NCI-H2196 (cell line): Measurements from ENCODE around the gene PRKCE.
"Not testable (repeated sequence)": the region's sequence is repeated elsewhere in the genome, so short reads cannot be mapped to it uniquely, and the experiment has no call there.

Experiments
- DNase-seq: peaks from one replicate; lab custom pipeline; 2025; ENCODE audit not compliant: unreplicated experiment; lab: John Stamatoyannopoulos, UW

Gene PRKCE

DNA sequence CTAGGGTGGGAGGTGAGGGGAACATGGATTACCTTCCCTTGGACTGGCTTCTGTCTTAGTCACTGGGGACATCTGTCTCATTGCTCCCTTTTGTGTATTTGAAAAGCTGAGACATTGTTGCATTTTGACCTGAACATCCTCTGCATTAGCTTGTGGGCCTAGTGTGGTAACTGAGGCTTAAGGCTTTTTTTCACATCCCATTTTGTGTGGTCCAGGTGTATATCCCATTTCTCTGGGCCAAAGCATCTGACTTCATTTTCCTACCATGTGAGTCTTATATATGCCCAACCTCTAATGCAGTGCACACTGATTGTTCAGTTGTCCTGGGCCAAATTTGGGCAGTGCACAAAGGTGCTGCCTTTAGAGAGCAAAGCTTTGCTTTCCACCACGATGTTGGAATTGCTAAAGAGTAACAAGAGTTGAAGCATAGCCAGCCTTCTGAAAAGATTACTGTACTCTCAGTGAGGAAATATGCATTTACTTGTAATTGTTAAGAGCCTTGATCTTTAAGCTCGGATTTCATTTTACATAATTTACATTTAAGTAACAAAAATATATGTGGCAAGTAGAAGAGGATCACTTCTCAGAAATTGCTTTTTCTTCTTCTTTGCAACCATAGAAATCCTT, 13.3 kb downstream of the PRKCE start:
- no peak for DNase-seq

DNA sequence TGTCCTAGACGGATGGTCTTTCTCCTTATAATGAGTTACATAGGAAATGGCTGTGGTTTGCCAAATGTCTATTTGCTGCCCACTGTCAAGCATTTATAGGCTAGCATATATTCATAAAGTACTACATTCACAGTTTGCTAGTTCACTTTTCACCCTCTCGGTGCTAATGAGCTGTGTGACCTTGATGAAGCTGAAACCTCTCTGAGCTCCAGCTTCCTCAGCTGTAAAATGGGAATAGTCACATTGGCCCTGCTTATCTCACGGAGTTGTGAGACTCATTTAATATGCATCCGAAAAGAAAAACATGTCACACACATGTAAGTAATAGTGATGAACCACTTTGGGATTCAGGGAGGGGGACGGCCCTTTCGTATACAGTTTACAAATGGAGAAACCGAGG, 17.0 kb downstream of the PRKCE start:
- no peak for DNase-seq

DNA sequence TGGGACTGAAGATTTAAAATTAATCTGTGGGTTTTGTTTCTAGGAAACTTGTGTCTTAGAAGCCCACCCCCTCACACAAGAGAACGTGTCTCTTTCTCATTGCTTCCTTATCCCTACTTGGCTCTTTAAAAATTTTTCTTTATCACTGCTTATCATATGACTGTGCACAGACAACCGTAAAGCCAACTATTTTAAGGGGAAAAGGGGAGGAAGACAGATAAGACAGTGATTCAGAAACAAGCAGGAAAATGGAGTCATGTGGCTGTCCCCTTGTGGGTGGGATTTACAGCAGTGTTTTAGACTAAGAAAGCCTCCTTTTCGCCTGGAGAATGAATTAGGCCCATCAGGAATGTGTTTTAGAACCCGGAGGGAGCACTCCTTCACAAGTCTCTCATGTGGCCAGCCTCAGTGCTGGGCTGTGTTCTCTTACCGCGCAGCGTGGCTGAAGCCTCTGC, 17.6 kb downstream of the PRKCE start:
- DNase-seq: no peak

DNA sequence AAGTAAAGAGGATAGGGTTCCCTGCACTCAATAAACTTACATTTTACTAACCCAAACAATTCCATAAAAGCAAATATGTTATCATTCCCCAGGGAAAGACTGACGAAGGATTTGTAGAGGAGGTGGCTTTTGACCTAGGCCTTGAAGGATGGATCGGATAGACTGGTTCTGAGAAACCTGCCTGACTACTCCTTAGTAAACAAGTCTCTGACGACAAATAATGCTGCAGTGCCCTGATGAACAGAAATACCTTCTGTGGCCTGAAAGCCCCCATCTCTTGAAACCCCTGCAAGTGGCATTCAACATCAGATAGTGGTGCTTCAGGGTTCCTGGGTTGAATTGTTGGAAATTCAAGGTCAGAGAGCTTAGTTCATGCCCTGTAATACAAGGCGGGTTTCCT, 19.2 kb downstream of the PRKCE start:
- no peak for DNase-seq

DNA sequence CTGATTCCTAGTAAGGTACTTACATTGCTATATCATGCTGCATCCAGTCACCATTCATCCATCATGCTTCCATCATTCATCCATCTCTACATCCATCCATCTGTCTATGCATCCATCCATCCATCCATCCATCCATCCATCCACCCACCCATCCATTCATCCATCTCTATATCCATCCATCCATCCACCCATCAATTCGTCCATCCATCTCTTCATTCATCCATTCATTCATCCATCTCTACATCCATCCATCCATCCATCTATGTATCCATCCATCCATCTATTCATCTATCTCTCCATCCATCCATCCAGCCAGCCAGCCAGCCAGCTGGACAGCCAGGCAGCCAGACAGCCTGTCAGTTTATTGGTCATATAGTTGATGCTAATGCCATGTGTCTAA, 20.7 kb downstream of the PRKCE start:
- DNase-seq: no peak

DNA sequence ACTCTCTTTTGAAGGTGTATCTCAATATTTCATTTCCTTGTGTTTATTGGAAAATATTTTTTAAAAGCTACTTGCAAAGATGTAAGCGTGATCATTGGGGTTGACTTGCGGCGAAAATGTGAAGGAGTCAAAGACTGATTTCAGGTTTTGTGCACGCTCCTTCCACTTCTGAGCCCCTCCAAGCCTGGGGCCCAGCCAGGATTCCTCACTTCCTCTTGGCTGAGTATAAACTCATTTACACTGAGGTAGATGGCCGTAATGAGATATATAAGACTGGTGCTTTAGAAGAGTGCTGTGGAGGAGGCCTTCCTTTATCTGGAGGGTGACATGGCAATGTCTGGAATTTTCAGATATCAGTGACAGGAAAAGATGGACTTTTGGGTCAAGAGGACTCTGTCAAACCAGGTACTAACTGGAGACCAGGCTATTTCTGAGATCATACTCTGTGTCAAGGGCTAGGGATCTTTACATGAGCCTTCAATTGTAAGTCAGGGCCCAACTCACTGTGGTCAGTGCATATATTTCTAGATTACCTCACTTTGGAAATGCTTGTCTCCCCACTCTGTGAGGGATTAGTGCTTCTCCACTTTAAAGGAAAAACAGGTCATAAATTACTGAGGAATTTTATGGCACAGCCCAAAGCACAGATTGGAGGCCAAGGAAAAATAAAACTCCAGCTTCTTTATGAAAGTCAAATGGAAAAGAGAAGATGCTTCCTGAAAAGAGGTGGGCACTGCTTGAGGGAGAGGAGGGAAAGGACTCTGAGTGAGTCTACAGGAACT, 22.8 kb downstream of the PRKCE start:
- DNase-seq: no peak

DNA sequence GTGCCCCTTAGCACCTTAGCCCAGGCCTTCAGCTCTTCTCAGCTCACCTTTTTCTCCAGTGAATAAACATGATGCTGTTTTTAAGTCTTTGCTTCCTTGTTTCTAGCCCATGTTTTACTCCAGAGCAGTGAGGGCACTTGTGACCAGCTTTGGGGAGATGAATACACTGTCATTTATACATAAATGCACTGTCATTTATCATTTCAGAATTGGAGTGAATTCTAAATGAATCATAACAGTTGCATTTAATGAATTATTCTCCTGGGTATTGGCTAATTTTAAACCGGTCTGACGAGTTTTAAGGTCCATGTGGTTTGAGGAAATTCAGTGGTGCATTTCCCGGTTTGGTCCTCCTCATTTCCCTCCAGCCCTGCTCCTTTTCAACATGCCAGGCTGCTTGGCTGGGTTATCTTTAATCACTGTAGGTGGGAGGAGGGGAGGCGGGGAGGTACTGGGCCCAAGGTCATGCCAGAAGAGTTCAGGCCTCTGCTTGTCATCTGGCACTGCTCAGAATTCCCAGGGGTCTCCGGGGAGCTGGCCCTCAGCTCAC, 23.9 kb downstream of the PRKCE start:
- DNase-seq: peak; percentile 21

DNA sequence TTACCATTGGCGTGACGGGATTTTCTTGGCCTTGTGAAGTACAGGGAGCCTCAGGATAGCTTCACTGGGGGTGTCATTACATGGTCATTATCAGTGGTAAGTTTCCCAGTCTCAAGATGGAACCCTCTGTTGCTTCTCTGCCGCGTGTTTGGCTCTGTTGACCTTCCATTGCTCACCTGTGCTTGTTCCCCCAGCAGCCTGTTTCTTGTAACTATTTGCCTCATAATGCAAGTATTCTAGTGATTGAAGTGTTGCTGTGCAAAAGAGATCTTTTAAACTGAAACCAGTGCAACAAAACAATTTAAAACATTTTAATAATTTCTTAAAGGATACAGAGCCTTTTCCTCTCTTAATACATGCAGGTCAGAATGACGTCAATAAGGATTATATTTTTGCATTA, 24.6 kb downstream of the PRKCE start:
- no peak for DNase-seq

DNA sequence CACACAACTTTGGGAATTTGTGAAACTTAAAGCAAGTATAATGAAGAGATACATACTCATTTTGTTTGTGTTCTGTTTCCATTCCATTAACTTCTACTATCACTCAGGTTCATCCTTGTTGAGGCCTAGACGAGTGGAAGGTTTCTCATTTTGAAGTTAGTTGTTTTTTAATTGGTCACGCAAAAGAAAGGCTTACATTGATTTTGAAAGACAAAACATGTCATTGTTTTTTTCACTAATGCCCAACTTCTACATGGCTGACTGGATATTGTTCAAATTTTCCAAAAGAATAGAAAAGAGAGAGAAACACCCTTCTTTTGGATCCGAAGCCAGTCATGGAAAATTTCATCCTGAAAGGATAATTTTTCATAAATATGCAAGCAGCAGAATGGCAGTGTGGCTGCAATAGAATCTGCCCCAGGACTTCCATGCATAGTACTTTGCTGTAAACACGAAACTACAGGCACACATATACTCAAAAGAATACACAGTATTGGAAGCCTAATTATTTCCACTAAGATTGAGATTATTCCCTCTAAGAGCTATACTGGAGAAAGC, 27.4 kb downstream of the PRKCE start:
- DNase-seq: no peak

DNA sequence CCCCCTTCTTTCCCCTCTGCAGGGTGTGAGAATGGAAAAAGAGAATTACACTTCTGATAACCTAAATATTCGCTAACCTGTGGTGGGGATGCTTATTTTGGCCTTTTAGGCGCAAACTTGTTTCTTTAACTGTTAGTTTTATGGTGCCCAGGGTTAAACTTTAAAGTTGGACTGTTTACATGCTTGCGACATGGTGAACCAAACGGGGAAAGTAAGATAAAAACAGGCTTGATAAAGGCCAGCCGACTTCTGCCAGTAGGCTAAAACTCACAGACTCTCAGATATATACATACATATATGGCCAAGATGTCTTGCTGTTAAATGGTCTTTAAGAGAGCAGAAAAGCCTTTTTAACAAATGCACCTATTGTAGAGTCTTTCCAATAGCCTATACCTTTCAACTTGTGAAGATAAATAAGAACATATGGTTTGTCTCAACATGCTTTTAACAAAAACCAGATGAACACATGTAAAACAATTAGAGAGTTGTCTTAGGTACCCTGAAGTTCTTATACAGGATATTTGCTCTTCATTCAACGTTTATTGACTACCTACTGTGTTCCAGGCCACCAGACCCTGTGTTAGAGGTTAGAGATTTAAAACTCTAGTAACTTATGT, 29.0 kb downstream of the PRKCE start:
- no peak for DNase-seq

DNA sequence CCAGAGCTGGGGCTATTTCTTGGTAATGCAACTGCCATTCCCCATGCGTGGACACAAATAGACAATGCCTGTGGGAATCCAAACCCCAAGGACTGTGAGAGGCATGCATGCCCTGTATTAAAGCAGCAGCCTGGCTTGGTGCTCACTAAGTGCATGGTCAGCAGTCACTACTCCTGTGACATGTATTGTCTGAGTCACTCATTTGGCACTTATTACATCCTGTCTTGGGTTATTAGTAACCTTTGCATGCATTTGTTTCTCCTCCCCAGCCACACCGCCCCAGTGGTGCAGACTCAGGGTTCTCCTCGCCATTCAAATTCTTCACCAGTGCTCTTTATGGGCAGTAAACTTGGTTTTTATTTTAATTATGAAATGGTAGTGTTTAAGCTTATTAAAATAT, 30.2 kb downstream of the PRKCE start:
- DNase-seq: no peak

DNA sequence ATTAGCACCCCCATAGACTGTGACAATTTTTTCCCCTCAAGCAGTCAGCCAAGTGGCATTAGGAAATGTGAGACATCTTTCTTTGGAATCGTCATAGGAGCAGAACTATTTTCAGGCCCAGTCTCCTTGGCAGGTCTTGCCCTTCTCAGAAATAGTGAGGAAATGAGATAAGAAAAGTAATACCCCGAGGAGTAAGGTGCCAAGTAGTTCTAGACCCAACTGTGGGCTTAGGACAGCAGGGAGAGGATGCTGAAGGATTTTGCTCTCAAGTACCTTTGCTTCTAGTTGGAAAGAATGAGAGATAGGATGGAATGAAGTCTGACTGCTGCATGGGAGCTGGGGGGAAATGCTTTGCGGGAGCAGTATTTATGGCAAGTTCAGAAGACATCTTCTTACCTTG, 31.8 kb downstream of the PRKCE start:
- no peak for DNase-seq

DNA sequence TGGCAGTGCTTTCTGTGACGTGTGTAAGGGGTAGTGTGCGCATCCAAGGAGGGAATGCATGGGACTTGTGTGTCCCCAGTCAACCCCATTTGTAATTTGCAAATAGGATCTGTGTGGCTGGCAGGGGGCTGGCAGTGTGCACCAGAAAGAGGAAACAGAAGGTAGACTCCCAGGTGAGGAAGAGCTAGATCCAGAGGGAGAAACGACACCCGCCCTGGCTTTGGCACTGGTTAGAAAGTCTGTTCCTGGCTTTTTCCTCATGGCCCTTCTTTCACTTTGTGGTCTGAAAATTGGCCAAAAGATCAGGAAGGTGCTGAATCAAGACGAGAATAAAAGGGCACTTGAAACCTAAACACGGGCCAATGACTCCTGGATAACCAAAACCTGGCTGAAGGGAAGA, 33.3 kb downstream of the PRKCE start:
- peak; percentile 7 for DNase-seq

DNA sequence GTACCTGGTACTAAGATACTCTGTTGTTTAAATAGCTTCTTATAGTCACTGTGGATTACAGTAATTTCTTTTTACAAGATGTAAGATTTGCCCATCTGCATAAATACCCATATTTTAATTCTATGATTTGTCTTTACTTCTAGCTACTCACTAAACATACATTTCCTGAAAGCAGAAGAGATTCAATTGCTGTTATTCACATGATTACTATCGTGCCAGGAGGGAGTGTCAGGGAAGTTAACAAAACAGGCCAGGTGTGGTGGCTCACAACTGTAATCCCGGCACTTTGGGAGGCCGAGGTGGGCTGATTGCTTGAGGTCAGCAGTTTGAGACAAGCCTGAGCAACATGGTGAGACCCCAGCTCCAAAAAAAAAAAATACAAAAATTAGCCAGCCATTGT, 33.8 kb downstream of the PRKCE start:
- no peak for DNase-seq

DNA sequence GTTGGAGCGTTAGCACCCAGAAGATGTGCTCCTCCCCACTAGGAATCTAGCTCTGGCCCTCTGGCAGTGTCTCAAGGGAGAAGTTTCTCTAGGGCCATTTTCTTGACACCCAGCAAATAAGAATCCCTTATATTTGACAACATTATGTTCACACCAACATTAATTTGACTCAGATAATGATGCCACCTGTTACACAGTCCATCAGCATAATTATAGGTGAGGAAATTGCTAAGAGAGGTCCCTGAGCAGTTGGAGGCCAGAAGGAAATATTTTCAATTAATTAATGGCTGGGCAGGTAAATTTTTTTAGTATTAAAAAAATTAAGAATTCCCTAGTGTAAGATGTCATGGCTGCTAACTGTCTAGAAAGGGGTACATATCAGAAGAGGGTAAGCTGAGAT, 36.5 kb downstream of the PRKCE start:
- DNase-seq: no peak

DNA sequence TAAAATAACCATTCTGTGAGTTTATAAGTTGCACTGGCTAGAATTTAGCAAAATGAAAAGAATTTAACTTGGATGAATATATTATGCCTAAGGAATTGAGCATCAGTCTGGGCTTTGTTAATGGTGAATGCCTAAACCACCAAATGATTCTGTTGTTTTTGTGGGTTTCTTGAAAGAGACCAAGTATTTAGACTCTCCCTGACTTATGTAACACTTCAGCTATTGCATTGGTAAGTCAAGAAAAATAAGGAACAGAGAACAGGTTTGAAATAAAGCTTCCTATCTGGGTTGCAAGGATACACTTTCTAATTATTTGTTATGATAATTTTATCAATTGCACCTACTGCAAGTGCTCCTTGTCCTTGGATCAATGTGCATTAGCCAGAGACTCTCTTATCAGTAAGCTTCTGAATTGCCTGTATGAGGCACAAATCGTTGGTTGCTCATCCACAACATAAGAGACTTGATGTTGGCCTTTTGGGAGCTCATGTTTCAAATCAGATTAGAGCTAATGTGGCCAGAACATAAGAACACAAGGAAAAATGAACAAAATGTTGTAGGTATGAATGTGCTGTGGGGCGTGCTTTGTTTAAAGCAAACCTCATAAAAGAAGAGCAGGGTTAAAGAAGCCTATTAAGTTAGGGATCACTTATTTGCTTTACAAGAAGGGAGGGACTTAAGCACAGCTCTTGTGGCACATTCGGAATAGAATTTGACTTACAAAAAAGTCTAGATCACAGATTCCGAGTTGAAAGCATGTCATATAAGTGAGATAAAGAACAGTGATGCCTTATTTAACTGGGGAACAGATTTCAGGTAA, 37.2 kb downstream of the PRKCE start:
- no peak for DNase-seq

DNA sequence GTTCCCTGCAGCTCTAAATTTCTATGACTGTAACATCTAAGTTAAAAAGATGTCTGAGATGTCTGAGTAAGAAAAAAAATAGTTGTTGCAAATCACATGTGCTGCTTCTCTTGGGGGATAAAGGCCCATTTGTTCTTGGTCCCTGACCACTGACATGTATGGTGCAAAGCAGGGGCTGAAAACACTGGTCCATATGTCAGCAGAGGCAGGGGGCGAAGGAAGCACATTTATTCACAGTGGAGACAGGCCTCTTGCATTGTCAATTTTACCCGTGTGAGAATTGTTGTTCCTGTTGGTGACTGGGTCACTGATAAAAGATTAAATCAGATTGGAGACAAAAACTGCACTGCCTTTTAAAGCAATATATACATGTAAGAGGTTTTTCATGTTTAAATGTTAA, 38.8 kb downstream of the PRKCE start:
- no peak for DNase-seq

DNA sequence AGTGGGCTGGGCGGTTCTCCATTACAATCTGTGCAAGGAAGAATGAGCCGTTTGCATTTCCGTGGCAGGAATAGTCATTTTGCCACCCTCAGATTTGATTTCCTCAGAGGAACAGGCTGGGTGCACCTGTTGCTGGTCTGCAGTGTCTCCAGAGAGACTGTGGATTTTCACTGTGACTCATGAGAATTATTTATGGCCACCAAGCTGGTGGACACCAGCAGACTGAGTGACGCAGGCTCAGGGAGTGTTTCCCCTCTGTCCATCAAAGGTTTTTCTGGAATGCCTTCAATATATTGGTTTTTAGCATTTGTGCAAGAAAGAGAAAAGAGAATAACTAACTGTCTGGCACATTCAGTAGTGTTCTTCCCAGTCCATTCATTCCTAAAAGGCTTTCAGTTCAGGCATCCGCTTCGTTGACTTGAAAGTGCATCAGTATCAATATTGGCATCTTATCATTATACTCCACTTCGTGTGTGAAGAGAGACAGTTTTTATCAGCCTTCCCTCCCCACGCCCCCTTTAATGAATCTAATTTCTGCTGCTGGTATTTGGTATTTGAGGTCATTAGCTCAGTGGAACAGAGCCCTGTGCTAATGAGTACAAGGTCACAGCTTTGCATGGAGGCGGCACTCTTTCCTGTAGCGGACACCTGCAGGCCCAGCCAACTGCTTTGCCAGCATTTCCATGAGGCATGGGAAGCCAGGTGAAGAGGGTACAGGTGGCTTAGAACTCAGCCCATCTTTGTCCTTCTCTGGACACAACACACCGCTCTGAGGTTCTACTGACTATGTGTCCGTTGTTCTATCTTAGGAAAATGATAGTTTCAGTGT, 39.9 kb downstream of the PRKCE start:
- DNase-seq: no peak

DNA sequence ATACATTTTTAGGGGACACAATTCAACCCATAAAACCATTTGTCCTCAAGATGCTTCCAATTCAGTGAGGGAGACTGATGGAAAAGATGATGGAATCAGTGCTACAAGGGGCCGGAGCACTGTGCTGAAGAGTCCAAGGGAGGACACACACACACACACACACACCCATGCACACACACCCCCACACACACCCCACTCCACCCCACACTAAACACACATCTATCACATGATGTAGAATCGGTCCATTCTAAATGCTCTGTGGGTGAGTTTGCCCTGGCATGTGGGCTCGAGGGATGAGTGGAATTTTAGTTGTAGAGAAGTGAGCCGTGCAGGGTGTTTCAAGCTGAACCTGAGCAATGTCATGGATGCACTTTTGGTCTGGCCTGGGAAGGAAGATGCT, 41.1 kb downstream of the PRKCE start:
- DNase-seq: no peak

DNA sequence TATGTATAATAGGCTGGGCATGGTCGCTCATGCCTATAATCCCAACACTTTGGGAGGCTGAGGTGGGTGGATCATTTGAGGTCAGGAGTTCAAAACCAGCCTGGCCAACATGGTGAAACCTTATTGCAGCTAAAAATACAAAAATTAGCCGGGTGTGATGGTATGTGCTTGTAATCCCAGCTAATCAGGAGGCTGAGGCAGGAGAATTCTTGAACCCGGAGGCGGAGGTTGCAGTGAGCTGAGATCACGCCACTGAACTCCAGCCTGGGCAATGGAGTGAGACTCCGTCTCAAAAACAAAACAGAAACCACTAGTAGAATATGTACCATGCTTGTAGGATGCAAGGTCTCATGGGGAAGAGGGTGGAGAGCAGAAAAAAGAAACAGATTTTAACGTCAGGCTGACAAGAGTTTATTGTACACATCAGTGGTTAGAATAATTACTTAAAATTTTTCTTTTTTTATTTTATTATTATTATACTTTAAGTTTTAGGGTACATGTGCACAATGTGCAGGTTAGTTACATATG, 44.1 kb downstream of the PRKCE start:
- not testable (repeated sequence) for DNase-seq
